Germinal center (tissue), 1 donor: ENCODE results near the gene SPRR2A.
"Not testable (repeated sequence)": the region's sequence is repeated elsewhere in the genome, so short reads cannot be mapped to it uniquely, and the experiment has no call there.

Source experiments
- DNase-seq: peaks from one replicate; pipeline ENCODE4 v3.0.0; 2012; ENCODE audit warnings: mixed read lengths, low spot score

The SPRR2A gene

GRCh38 chr1:153057375-153057774 is at the start of gene SPRR2A:
Gene SPRR2A (minus strand): TSS chr1:153057512. CDS start chr1:153056735, 777 bp downstream.
- no peak for DNase-seq

DNA sequence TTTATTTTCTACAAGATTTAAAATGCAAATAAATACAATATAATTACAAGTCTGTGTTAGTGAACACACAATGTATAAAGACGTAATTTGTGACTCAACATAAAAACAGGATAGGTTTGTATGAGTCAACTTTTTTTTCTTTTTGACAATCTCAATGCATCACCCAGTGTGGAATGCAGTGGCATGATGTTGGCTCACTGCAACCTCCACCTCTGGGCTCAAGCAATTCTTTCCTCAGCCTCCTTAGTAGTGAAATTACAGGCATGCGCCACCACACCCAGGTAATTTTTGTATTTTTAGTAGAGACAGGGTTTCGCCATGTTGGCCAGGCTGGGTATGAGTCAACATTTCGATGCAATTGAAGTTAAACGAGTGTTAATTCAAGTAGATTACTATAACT is 42.9 kb upstream of the SPRR2A start:
- no peak for DNase-seq

GRCh38 chr1:153099461-153100045 is 42.2 kb upstream of the SPRR2A start:
- no peak for DNase-seq

DNA sequence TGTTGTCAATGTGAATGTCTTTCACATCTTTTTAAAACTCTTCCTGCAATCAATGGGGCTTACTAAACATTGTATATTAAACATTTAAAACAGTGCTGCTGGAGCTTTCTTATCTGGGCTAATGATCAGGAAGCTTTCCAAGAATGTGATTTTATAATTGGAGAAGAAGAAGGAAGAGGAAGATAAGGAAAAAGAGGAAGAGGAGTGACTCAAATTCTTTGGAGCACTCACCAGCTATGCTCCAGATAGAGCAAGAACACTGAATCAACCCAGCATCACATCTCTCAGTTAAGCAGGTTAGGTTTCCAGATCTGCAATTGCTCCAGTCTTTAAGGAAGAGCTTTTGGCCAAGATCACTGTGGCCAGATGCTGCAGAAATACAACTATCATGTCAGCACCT is 38.5 kb upstream of the SPRR2A start:
- no peak for DNase-seq

DNA sequence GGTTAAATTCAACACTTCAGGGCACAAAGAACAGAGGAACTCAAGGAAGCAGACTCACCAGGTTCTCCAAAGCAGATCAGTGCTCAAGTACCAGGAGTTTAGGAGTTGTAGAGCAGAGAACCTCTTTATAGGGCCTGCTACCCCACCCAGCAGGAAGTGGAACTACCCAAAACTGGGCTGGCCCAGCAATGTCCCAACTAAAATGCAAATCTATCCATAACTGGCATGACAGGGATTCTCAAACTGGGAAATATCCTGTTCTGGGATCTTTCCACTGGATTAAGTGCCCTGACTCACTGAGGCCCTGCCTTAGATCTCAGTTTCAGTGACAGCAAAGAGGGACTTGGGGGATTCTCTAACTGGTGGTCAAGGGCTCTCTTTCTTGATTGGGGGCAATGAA is 37.1 kb upstream of the SPRR2A start, which contains the start of gene SPRR2E:
TSS of gene SPRR2E (minus strand) at position 101 of the 400 bp plus-strand sequence. CDS start 775 bp downstream, outside the sequence.
- no peak for DNase-seq

GRCh38 chr1:153087652-153088051 is 30.3 kb upstream of the SPRR2A start:
- DNase-seq = no peak

DNA sequence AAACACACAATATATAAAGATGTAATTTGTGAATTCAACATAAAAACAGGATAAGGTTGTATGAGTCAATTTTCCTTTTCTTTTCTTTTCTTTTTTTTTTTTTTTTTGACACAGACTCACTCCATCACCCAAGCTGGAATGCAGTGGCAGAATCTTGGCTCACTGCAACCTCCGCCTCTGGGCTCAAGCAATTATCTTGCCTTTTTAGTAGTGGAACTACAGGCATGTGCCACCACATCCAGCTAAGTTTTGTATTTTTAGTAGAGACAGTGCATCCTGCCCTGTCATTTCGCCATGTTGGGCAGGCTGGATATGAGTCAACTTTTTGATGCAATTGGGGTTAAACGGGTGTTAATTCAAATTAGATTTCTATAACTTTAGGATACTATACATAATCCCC is 24.4 kb upstream of the SPRR2A start:
- no peak for DNase-seq

DNA sequence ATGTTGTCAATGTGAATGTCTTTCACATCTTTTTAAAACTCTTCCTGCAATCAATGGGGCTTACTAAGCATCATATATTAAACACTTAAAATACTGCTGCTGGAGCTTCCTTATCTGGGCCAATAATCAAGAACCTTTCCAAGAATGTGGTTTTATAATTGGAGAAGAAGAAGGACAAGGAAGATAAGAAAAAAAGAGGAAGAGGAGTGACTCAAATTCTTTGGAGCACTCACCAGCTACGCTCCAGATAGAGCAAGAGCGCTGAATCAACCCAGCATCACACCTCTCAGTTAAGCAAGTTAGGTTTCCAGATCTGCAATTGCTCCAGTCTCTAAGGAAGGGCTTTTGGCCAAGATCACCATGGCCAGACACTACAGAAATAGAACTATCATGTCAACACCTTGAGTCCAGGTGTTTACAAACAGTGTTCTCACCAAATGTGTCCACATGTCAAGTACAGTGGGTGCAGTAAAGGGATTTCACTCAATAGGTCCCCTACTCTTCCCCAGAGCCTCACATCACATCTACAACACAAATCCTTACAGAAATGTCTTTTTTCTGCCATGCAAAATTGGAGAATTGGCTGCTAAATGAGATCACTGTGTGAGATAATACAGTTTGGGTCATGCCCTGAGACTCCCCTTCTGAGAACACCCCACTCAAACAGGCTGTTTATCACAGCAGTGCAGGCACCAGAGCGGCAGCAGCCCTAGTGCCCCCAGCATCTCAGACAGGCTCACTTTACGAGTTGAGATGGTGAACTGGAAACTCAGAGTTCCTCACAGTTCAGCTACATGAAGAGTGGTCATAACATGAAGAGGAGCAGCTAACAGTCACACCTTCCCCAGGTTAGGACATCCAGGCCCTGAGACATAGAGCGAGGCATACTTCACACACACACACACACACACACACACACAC is 15.8 kb upstream of the SPRR2A start:
- DNase-seq = no peak

DNA sequence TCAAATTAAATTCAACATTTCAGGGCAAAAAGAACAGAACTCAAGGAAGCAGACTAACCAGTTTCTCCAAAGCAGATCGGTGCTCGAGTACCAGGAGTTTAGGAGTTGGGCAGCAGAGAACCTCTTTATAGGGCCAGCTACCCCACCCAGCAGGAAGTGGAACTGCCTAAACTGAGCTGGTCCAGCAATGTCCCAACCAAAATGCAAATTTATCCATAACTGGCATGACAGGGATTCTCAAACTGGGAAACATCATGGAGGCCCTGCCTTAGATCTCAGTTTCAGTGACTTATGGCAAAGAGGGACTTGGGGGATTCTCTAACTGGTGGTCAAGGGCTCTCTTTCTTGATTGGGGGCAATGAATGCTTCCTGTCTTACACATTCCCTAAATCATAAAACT is 14.2 kb upstream of the SPRR2A start, which contains the start of gene SPRR2B:
TSS of gene SPRR2B (minus strand) at position 101 of the 400 bp plus-strand sequence. CDS start 772 bp downstream, outside the sequence.
- DNase-seq = no peak

GRCh38 chr1:153070243-153070642 is 12.9 kb upstream of the SPRR2A start:
- no peak for DNase-seq

DNA sequence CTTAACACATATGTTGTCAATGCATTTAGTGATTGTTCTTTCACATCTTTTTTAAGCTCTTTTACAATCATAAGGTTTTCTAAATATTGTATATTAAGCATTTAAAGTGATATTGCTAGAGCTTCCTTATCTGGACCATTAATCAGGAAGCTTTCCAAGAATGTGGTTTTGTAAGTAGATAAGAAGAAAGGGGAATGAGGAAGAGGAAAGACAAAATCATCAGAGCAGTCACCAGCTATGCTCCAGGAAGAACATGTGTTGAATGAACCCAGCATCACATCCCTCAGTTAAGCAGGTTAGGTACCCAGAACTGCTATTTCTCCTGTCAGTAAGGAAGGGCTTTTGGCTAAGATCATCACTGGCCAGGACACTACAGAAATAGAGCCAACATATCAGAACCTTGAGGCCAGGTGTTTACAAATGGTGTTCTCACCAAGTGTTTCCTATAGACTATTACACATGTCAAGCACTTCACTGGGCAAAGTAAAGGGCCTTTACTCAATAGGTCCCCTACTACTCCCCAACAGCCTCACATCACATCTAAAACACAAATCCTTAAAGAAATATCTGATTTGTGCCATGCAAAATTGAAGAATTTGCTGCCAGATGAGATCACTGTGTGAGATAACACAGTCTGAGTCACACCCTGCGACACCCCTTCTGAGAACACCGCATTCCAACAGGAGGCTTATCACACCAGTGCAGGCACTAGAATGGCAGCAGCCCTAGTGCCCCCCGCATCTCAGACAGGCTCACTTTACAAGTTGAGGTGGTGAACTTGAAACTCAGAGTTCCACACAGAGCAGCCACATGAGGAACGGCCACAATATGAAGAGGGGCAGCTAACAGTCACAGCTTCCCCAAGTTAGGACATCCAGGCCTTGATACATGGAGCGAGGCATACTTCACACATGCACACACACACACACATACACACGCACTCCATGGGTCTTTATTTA is 1.8 kb upstream of the SPRR2A start:
- DNase-seq = no peak

- DNase-seq = no peak
These were observed 842 bp upstream of the SPRR2A start for GRCh38 chr1:153058154-153058553.

- not testable (repeated sequence) for DNase-seq
These were observed 1.2 kb downstream of the SPRR2A start for GRCh38 chr1:153056111-153056510.

- DNase-seq = no peak
These were observed 8.1 kb downstream of the SPRR2A start for GRCh38 chr1:153049211-153049610.

DNA sequence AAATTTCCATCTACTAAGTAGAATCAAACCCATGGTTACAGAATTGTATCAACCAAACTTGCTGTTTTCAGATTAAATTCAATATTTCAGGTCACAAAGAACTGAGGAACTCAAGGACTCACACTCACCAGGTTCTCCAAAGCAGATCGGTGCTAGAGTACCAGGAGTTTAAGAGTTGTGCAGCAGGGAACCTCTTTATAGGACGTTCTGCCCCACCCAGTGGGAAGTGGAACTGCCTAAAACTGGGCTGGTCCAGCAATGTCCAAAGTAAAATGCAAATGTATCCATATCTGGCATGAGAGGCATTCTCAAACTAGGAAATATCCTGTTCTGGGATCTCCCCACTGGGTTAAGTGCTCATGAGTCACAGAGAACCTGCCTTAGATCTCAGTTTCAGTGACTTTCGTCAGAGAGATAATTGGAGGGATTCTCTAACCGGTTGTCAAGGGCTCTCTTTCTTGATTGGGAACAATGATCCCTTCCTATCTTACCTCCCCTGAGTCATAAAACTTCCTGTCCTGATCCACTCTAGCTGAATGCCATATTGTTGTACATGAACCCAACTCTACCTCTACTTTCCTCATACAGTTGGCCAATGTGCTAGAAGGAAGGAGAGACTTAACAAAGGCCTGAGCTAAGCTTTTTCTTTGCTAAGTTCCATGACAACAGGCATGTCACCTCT is 16.2 kb downstream of the SPRR2A start, which contains the start of gene SPRR2D:
TSS of gene SPRR2D (minus strand) at position 171 of the 682 bp plus-strand sequence. CDS start 774 bp downstream, outside the sequence.
- no peak for DNase-seq

- no peak for DNase-seq
These were observed 22.1 kb downstream of the SPRR2A start for GRCh38 chr1:153035211-153035610.

- no peak for DNase-seq
These were observed 24.5 kb downstream of the SPRR2A start for GRCh38 chr1:153032677-153033308.

- no peak for DNase-seq
These were observed 25.2 kb downstream of the SPRR2A start for GRCh38 chr1:153032073-153032472.

DNA sequence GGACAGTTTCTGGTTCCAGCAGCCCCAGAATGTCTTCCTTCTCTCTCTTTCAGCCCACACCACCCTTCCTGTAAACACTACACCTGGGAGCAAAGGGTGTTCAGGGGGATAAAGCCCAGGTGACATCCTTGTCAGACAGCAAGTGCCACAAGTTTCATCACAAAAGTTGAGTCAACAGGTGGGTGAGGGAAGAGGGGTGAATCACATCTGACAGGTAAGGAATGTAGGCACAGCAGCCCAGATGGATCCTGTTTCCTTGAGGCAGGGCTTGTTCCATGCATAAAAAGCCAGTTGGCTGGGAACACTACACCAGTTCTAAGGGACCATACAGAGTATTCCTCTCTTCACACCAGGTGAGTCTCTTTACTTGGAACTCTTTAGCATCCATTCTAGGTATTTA is 26.4 kb downstream of the SPRR2A start, which contains the start of gene SPRR1B:
TSS of gene SPRR1B (plus strand) at position 309 of the 400 bp plus-strand sequence. CDS start 1,143 bp downstream, outside the sequence.
- DNase-seq = no peak

DNA sequence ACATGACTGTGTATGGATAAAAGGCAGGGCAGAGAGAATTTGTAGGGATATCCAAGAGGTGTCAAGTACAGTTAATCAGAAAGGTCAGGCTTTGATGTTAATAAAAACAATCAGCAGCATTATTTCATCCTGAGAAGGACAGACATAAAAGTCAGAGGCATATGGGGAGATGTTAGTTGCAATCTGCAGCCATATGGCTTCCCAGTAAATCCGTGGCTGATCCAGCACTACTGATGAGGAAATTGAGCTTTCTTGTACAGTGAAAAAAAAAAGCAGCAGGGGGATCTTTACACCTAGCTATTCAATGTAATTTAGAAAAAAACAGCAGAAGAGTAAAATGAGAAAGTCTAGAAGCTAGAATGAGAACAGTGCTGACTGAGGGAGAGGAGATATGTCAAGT is 28.5 kb downstream of the SPRR2A start:
- DNase-seq = no peak

- no peak for DNase-seq
These were observed 31.5 kb downstream of the SPRR2A start for GRCh38 chr1:153025797-153026196.
